Stimulated activated CD8-positive, alpha-beta memory T cell treated with anti-CD3 and anti-CD28 coated beads, Interleukin-15, amount 100 ng/mL, for 4 hours (primary cell): ENCODE results near the gene CUBN.

Source experiments
- DNase-seq, 2 donors: peaks; one replicate each; pipeline ENCODE4 v3.0.0-alpha.2; 2020; ENCODE audit warnings: low read depth in 2 of 2

The CUBN gene

DNA sequence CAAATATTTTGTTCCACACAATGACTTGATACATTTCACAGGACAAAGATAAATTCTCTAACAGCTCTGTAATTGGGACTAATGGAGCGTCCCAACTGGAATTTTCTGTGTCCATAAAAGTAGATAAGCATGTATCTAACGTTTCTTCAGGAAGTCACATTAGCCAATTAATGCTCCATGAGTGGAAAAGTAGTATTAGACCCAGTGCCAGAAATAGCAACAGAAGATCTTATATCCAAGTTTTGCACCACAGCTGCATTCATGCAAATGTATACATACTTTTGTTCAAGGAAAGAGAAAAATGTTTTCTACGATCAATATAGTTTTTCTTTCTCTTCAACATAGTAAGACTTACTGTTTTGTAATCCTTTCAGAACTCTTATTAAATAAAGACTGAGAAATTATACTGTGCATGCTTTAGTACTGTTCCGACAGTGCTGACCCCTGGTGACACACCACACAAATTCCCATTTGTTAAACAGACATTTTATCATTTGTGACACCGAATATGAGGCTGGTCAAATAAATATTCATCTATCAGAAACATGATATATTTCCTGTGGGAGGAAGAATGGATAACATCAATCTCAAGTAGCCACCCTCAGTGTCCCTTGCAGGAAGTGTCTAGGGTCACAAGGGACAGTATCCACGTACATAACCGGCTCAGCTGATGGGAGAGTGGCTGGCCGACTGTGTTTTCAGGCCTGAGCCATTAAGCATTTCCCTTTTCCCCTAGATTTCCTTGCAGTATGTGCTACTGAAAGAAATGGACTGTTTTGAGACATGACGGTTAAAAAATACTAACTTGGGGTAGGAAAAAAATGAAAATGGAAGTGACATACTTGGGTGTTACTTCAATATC lies 210.3 kb downstream of the CUBN start:
- no peak for DNase-seq

DNA sequence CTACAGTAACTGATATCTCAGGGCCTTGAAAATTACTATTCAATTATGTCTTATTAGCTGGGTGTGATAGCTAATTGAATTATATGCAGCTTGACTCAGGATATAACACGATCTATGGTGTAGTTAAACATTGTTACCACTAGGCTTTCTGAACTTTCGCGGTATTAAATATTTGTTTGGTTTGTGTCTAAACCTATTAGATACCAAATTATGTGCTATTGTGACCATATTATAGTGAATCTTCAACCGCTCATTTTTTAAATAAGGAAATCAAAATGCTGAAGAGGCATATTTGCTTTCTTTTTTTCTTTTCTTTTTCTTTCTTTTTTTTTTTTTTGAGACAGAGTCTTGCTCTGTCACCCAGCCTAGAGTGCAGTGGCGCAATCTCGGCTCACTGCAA lies 213.1 kb downstream of the CUBN start:
- no peak for DNase-seq

DNA sequence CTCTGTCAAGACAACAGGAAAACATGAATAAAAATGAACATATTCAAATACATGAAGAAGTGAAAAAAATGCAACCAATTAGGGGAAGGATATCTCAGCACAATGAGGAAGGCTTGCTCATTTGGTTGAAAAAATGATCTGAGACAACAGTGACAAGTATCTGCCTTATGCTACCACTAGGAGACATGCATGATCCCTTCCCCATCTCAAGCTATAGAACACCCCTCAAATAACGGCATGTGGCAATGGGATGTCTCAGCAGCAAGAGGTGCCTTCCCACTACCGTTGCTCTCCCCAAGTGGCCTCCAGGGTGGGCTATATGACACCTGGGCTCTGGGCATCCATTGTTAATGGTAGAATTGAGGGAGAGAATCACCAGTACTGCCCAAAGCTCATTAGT lies 214.3 kb downstream of the CUBN start:
- no peak for DNase-seq

DNA sequence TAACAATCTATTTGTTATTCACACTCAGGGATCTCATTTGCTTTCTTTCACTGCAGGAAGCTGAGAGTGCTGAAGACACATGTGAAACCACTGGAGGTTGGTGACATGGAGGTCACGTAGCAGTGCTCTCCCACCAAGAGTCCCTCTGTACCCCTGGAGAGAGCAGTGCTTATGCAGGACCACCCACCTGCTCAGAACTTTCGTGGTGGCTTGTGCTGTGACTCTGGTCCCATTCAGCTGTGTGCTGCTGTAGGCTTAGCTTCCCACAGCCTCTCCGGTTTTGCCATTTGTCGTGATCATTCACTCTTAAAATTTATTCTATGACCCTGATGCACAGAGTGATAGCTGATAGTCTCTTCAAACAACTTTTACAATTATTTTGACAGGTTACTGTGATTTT lies 216.3 kb downstream of the CUBN start:
- no peak for DNase-seq

DNA sequence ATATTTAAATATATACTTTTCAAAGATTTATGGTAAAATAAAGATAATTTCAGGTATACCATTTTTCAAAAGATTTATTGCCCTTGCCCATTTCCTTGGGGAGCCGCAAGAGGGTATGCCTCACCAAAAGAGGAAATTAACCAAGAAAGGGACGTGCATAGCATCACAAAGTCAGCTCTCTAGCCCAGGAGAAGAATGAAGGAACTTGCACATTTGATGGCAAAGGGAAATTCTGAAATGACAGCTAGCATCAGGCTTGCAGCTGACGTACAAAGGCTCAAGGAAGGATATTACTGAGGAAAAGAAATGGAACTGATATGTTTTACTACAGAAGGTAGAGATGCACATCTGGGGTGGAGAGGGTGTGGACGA lies 218.8 kb downstream of the CUBN start:
- DNase-seq, result no peak

DNA sequence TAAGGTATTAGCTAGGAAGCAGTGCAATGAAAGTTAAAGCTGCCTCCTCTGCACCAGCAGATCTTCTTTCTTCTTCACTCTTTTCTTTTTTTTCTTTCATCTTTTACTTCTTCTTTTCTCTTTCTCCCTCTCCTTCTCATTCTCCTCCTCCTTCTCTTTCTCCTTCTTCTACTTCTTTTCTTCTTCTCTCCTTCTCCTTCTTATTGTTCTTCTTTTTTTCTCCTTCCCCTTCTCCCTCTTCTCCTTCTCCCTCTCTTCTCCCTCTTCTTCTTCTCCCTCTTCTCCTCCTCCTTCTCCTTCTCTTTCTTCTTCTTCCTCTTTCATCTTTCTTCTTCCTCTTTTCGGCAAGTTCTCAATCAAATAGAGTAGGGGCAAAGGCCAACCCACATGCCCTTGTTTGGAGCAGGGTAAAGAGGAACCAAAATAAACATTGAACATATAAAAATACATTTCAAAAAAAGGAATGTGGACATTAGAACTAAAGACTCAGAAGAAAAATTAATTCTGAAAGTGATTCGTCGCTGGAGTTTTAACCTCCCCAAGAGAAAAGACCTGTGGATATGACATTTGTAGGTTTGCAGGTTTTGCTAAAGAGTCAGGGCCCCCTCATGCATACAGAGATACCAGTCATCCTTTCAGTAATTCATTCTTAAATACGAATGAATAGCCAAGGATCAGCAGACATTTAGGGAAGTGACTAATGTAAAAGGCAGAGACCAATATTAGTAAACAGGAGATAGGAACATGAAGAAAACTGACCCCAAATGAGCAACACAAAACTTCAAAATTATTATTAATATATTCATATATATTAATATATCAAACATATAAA lies 219.4 kb downstream of the CUBN start:
- no peak for DNase-seq

DNA sequence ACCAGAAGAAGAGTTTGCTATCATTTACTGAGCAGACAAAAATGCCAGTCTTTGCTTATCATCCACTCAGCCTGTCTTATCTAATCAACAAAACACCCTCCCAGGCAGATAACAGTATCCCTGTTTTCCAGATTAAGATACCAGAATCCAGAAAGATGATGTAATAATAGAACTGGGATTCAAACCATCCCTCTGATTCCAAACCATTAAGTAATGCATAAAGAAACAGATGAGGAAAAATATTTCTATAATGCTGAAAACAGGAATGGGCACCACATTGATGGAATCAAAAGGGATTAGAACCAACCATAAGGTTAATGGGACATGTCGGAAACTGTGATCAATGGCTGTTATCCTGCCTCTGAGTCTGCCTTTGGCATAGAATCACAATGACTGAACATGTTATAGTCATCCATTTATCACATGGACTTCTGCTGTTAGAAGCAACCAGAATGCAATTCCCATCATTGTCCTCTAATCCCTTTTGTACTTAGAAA lies 220.3 kb downstream of the CUBN start:
- no peak for DNase-seq

DNA sequence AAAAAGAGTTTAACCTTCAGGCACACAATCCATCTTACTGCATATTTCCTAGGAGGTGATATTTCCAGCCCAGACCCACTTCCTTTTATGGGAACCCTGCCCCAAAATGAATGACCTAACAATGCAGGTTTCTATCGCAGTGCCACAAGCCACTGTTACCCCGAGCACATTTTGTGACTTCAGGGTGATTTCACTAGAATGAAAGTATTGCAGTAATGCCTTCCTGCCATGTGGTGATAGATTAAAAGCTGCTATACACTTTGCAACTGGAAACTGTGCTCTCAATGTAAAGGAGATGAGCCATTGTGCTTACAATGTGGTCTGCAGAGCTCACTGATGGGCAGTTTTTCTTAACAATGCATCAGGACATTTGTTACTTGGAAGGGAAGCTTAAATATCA lies 221.9 kb downstream of the CUBN start:
- no peak for DNase-seq

DNA sequence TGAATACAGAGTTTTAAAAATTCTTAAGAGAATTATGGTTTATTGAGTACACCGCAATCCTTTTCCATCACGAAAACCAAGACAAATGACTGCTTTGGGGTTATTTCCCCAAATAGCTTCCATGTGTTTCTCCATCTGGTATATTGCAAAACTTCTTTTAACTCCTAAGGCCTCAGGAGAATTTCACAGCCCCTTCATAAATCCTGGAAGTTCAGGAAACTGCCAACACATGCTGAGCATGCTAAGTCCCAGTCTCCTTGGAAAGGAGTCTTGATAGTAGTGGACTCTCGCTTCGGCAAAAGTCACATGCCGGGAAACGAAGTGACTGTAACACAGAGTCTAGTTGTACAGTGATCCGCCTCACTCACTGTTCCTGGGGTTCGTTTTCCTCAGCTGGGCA lies 224.3 kb downstream of the CUBN start:
- DNase-seq, result no peak

DNA sequence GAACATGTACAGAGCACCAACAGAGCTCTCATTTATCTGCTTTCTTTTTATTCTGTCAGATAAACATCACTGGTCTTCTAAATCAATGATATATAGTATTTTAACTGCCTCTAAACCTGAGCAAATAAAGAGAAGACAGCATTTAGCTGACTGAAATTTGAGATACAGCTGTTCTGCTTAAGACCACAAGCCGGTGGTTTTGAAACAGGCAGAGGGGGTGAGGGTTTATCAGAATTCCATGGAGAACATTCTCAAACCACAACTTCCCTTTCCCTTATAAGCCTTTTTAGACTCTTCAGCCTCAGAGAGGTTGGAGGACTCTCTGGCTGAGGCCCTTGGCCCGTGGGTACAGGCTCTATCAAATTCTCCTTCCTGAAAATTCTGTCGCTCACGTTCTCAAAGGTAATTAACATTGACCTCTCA lies 225.0 kb downstream of the CUBN start:
- no peak for DNase-seq

DNA sequence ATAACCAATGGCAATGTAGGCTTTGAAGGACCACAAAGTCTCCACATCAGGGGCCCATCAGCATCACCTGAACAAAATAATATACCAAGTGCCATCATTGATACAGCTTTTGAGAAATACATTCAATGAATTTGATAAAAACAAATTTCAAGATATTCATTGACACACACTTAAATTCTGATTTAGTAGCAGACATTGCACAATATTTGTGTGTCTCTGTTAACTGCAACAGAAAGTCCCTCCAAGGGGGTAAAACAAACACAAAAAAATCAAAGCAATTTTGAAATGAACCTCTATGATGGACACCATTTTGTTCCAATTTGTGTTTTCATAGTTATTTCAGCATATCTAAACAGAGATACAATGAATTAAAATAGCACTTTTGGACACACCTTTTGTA lies 225.6 kb downstream of the CUBN start:
- no peak for DNase-seq

DNA sequence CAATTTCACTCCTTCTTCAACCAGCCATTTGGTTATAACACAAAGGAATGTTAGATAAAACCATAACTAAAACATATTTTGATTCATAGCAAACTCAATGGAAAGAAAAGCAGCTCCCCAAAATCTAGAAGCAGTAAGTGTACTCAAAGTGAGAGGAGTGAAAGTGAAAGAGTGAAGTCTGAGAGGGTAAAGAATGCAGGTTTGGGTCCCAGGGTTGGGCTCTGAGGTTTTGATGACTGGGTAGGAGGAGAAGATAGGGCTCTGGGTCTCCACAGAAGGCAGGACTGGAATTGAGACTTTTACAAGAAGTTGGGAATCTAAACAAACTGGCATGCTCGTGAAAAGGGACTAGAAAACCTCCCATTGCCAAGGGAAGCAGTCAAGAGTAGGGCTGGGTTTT lies 227.0 kb downstream of the CUBN start:
- no peak for DNase-seq

DNA sequence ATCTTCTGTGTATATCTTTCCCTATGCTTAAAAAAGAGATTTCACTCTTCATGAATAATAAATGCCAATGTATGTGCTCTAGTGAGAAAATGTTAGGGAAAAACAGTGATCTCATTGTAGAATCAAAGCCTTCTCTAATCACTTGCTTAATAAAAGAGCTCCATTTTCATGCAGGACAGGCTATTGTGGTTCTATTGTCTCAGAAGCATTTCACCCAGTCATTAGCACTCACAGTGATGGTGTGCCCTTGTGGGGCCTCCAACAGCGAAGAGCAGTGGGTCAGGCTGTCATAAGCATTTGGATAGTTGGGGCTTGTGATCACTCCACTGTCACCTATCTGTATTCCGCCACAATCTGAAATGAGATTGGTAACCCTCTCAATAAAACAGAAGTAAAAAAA lies 228.5 kb downstream of the CUBN start:
- no peak for DNase-seq

DNA sequence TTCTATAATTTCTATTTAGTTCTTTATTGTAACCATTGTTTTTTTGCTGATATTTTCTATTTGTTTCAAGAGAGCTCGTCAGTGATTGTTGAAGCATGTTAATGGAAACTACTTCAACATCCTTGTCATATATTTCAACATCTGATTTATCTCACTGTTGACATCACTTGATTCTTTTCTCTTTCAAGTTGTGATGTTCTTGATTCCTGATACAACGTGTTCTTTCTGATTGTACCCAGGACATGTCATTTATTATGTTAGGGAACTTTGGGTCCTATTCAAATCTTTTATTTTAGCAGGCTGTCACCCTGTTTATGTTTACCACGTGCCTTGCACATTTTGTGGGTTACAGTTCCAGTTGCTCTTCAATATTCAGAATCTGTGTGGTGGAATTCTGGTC lies 232.6 kb downstream of the CUBN start:
- DNase-seq, result no peak

DNA sequence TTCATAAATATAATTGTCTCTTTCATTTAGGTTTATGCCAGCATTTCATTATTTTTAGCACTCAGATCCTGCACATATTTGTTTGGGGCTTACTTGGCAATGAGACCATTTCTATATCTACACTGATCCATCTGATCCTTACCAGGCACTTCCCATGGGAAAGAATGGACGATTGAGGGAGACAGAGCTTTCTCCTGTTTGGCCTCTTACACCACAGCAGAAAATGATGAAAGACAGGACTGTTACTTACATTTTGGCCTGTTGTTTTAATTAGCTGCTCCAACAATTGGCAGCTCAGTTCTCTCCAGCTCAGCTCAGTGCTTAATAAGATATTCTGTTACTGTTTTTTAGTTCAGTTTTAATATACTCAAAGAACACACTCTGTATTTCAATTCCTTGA lies 234.8 kb downstream of the CUBN start:
- no peak for DNase-seq

DNA sequence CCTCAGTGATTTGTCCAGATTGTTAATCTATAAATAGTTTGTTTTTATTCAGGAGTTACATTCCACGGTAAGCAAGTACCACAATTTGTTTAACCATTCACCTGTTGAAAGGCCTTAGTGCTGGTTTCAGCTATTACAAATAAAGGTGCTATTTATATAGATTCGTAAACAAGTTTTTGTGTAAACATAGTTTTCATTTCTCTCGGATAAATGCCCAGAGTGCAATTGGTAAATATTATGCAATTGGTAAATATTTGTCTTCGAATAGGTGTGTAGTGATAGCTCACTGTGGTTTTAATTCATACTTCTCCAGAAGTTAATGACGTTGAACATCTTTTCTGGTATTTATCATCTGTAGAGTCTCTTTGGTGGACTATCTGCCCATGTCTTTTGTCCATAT lies 235.9 kb downstream of the CUBN start:
- DNase-seq, result no peak

DNA sequence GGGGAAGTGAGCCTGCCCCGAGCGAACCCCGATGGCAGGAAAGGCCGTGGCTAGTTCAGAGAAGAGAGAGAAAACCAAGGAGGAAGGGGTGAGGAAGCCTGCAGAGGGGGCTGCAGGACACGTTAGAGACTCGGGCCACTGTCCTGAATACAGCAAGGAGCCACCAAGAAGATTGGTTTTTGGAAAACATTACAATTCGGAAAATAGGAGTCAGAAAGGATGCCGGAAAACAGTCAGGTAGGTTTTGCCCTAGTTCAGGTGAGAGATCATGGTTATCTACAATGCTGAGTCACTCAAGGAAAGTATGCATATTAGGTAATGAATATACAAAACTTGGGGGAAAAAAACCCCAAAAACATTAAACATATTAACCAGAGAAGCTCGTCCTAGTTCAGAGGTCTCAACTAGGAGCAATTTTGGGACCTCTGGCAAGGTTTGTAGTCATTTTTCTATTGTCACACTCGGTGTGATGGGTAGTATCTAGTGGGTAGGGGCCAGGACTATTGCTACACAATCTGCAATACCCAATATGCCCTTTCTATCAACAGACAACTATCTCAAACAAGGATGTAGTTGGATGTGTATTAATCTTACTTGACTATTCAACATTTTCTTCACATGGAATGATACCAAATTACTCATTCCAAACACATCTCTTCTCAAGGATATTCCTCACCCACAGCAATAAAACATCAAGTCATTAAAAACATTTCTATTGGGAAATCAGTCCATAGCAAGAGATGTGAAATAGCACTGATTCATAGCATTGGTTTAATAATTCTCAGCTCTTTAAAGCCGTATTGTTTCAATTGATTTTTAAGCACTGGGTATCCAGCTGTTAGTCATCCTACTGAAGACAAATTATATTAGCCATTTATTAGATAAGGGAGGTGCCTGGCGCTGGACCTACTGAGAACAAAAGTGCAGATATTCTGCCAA lies 238.0 kb downstream of the CUBN start:
- peak; percentile 23 to 43 for DNase-seq

DNA sequence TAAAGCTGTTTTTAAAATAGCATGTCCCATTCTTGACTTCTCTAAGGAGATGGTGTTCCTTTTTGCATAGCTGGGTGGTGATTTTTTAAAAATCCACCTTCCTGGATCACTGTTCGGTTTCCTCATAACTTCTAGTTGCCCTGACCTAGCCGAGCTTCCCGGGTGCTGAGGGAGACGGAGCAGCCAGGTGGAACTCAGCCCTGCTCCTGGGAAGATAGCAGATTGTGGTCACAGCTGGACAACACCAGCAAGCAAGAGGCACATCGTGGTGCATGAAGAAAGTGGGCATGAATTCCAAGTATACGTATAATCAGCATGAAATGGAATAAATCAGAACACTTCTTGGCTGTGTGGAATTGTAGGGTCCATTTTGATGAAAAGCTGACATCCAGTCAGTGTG lies 238.9 kb downstream of the CUBN start:
- DNase-seq, result no peak

DNA sequence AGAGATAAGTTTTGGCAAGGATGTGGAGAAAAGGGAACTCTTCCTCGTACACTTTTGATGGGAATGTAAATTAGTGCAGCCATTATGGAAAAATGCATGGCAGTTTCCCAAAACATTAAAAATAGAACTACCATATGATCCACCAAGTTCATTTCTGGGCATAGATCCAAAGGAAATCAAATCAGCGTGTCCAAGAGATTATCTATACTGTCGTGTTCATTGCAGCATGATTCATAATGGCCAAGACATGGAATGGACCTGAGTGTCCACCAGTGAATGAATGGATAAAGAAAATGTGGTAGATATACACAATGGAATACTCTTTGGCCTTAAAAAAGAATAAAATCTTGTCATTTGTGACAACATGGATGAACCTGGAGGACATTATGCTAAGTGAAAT lies 242.0 kb downstream of the CUBN start:
- DNase-seq, result no peak

DNA sequence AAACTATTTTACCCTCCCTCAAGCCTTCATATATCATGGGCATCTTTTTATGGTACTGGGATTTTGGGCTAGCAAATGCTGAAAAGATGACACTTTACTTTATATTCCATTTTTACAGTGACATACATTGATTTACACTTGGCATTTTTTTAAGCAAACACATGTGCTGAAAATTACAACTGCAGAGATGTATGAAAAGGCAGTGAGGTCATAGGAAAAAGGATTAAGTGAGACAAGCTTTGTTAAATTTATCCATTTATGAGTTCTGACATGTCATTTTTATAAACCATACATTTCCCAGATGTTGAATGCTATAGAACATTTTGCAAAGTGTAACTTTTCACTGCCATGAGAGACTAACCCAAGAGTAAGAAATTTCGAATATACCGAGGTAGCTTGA lies 243.6 kb downstream of the CUBN start:
- no peak for DNase-seq

DNA sequence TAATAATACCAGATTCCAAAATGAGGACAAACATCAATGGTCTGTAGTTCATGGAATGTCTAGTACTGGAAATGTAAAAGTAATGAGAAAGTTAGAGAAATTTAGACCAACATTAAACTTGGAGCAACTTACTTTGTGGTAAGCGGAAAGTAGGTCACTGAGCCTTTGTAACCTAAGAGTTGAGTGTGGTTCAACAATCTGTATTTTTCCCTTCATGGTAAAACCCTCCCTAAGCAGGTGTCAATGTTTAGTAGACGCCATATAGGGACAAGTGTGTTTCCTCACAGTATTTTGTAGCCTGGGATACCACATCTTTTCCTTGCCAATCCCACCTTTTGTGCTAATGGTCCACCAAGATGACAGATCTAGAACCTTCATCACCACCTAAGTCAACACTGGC lies 245.1 kb downstream of the CUBN start:
- DNase-seq, result no peak

DNA sequence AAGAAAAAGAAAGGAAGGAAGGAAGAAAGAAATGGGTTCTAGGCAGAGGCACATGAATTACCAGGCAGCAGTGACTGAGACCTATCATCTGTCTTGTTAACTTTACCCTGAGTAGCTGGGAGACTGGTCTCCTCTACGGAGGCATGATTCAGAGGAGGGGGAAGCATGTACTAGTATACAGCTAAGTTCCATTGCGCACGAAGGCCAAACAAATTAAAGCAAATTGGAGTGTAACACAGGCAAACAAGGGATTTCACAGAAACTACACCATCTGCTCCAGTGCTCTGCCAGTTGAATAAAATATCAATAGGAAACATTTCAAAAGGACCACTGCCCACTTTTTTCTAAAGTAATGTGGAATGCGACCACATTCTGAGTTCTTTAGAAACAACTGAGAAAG lies 246.5 kb downstream of the CUBN start:
- no peak for DNase-seq
